H1 (cell line): ENCODE results near the gene NEK10.

Source experiments
- ASH2L ChIP-seq: fragments of 200-600, 300-600 bp; sonication (generic); IDR thresholded peaks from one replicate; pipeline ENCODE4 v1.7.1; 2017; ENCODE audit warnings: low read length
- CEBPB ChIP-seq: IDR thresholded peaks from 2 replicates; pipeline ENCODE4 v1.6.1; 2012; ENCODE audit warnings: low read depth, low read length
- CHD2 ChIP-seq: IDR thresholded peaks from 2 replicates; pipeline ENCODE4 v1.6.1; 2012; ENCODE audit warnings: low read length, improper control_type of control experiment
- EGR1 ChIP-seq: IDR thresholded peaks from 2 replicates; pipeline ENCODE4 v1.6.1; 2011; ENCODE audit warnings: low read depth, low read length, borderline replicate concordance
- JUN ChIP-seq: IDR thresholded peaks from 2 replicates; pipeline ENCODE4 v1.6.1; 2011; ENCODE audit warnings: low read depth, mild to moderate bottlenecking, improper control_type of control experiment, low read length
- POLR2AphosphoS5 ChIP-seq: IDR thresholded peaks from 2 replicates; pipeline ENCODE4 v1.6.1; 2011; ENCODE audit warnings: low read depth, low read length
- SIN3A ChIP-seq, 2 experiments: IDR thresholded peaks in 1 of 2; conservative IDR thresholded peaks in 1 of 2; 2 replicates each; pipeline ENCODE4 v1.6.1; 2011 to 2012; ENCODE audit warnings: low read length in 2 of 2, improper control_type of control experiment in 1 of 2, low read depth in 1 of 2, mild to moderate bottlenecking in 1 of 2
- SIX5 ChIP-seq: IDR thresholded peaks from 2 replicates; pipeline ENCODE4 v1.6.1; 2011; ENCODE audit warnings: mild to moderate bottlenecking, low read depth, low read length
- SRF ChIP-seq: IDR thresholded peaks from 2 replicates; pipeline ENCODE4 v1.6.1; 2011; ENCODE audit warnings: mild to moderate bottlenecking, low read depth, low read length, moderate library complexity
- TBP ChIP-seq: IDR thresholded peaks from 2 replicates; pipeline ENCODE4 v1.6.1; 2011; ENCODE audit warnings: low read depth, low read length, improper control_type of control experiment
- ZNF274 ChIP-seq: IDR thresholded peaks from 2 replicates; pipeline ENCODE4 v1.7.0; 2012; ENCODE audit warnings: low read length, borderline replicate concordance; ENCODE audit errors: extremely low read depth
- TF ChIP-seq, protein P1 (sequence below), 3 experiments: IDR thresholded peaks; 1 replicate in 2 of 3; 2 replicates in 1 of 3; pipeline versions ENCODE4 v1.5.1 to v1.6.1; 2011; ENCODE audit warnings: low read length in 3 of 3, mild to moderate bottlenecking in 3 of 3, inconsistent platforms in 2 of 3, low read depth in 1 of 3, moderate library complexity in 1 of 3; ENCODE audit not compliant: insufficient read depth in 1 of 3; ENCODE audit errors: control extremely low read depth in 1 of 3
- TF ChIP-seq, protein P2 (sequence below): IDR thresholded peaks from 2 replicates; pipeline ENCODE4 v1.6.1; 2011; ENCODE audit warnings: low read depth, mild to moderate bottlenecking, low read length; ENCODE audit not compliant: insufficient read depth
- TF ChIP-seq, protein P3 (sequence below): IDR thresholded peaks from 2 replicates; pipeline ENCODE4 v1.6.1; 2012; ENCODE audit warnings: inconsistent platforms

DNA sequence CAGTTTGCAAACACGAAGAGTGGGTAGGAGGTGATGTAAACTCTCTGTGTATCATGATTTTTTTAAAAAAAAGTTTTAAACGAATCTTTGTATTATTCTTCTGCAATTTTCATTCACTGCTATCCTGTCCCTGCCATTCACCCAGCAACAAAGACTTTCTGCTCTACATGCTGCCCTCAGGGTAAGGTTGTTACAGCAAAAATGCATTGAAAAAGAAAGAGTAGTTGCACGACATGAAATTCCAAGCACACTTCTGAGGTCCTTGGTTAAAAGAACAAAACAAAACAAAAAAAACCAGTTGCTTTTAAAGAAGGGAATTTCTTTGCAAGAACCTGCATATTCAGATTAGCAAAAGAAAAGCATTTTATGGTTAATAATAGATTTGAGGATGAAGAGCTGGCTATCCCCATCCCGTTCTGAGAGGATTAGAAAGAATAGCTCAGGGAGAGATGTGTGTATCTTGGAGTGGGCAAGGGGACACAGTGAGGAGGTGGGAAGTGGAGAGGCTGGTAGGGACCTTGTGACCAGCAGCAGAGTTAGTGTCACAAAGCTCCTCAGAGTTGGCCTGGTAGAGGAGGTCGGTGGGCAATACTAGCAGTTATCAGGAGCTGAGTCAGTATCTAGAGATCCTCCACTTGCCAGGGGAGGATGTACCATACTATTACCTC lies 290.8 kb downstream of the NEK10 start:
- TF ChIP-seq POLR2AphosphoS5 (no peak), EGR1 (no peak), TBP (no peak), CHD2 (no peak), ASH2L (no peak), SRF (no peak), SIX5 (no peak), CEBPB (no peak), ZNF274 (no peak), SIN3A (conservative IDR thresholded peaks at IDR 0.05 in 1 of 2, IDR thresholded peaks at IDR 0.05 in 1 of 2; ENCODE audit: low read depth in 1 of 2, low read length in 2 of 2) (no peak), JUN (no peak)
- TF ChIP-seq, protein P1, sequence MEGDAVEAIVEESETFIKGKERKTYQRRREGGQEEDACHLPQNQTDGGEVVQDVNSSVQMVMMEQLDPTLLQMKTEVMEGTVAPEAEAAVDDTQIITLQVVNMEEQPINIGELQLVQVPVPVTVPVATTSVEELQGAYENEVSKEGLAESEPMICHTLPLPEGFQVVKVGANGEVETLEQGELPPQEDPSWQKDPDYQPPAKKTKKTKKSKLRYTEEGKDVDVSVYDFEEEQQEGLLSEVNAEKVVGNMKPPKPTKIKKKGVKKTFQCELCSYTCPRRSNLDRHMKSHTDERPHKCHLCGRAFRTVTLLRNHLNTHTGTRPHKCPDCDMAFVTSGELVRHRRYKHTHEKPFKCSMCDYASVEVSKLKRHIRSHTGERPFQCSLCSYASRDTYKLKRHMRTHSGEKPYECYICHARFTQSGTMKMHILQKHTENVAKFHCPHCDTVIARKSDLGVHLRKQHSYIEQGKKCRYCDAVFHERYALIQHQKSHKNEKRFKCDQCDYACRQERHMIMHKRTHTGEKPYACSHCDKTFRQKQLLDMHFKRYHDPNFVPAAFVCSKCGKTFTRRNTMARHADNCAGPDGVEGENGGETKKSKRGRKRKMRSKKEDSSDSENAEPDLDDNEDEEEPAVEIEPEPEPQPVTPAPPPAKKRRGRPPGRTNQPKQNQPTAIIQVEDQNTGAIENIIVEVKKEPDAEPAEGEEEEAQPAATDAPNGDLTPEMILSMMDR (IDR thresholded peaks at IDR 0.05; ENCODE audit: control extremely low read depth in 1 of 3, insufficient read depth in 1 of 3, low read depth in 1 of 3, low read length in 3 of 3) = no peak
- TF ChIP-seq, protein P2, sequence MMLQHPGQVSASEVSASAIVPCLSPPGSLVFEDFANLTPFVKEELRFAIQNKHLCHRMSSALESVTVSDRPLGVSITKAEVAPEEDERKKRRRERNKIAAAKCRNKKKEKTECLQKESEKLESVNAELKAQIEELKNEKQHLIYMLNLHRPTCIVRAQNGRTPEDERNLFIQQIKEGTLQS = no peak
- TF ChIP-seq, protein P3, sequence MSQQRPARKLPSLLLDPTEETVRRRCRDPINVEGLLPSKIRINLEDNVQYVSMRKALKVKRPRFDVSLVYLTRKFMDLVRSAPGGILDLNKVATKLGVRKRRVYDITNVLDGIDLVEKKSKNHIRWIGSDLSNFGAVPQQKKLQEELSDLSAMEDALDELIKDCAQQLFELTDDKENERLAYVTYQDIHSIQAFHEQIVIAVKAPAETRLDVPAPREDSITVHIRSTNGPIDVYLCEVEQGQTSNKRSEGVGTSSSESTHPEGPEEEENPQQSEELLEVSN = no peak
